NCI-H146 treated with DMSO at 0.1 percent for 48 hours (cell line): ENCODE results near the gene TNFRSF14.

Source experiments
- DNase-seq: peaks from one replicate; lab custom pipeline; 2025; ENCODE audit not compliant: unreplicated experiment; lab: John Stamatoyannopoulos, UW

Gene TNFRSF14

GRCh38 chr1:2586154-2587070, 30.2 kb downstream of the TNFRSF14 start, which contains the start of gene PRXL2B:
Gene PRXL2B (plus strand): TSS chr1:2586777. CDS start chr1:2586886, 109 bp downstream.
- peak; percentile 75 for DNase-seq

- no peak for DNase-seq
These were observed 31.1 kb downstream of the TNFRSF14 start for GRCh38 chr1:2587071-2587859.

DNA sequence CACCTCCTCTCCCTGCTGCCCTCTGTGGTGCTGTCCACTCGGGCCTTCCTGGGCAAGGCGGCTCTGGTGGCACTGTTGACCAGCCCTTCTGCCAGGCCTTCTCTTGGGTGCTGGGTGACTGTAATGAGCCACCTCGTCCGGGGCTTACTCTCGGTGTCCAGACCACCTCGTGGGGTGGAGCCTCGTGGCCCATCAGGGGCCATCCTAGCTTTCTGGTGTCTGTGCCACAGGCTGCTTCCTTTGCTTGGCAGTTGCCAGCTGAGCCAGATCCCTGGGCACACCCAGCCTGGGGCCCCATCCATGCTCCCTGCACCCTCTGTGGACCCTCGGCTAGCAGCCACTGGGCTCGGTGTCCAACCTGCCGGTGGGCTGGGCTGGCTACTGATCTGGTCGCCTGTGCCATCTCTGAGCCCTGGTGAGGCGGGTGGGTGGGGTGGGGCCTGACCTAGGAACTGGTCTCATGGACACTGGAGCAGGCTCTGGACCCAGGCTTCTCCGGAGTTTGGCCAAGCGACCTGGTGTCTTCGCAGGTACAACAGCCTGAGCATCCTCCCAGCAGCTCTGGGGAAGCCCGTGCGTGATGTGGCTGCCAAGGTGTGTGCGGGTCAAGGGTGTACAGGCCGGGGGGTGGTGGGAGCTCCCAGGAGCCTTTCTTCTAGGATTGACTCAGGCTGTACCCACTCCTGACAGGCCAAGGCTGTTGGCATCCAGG, 31.8 kb downstream of the TNFRSF14 start:
- no peak for DNase-seq

DNA sequence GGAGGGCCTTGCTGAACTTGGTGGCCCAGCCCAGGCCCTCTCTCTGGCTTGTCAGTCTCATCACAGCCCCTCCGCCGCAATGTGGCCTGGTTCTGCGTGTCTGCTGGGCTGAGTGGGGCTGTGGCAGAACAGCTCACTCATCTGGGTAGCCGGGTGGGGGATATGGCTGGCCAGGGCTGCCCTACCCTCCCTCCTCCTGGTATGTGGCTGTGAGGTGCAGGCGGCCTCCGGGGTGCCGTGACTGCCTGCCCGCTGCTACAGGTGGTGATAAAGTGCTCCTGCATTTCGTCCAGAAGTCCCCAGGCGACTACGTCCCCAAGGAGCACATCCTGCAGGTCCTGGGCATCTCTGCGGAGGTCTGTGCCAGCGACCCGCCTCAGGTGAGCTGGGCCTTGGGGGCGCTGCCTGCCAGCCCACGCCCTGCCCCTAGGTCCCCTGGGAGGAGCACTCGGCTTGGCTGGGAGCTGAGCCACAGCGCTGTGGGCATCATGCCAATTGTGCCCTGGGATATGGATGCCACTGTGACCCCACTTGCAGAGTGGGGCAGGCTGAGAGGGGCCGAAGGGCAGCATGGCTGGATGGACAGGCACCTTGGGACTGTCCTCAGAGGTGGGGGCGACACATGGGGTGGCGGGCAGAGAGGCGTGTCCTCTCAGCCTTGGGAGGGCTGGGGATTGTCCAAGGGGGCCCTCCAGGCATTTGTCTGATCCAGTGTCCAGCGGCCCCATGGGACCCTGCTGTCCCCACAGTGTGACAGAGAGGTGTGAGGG, 32.7 kb downstream of the TNFRSF14 start:
- no peak for DNase-seq

DNA sequence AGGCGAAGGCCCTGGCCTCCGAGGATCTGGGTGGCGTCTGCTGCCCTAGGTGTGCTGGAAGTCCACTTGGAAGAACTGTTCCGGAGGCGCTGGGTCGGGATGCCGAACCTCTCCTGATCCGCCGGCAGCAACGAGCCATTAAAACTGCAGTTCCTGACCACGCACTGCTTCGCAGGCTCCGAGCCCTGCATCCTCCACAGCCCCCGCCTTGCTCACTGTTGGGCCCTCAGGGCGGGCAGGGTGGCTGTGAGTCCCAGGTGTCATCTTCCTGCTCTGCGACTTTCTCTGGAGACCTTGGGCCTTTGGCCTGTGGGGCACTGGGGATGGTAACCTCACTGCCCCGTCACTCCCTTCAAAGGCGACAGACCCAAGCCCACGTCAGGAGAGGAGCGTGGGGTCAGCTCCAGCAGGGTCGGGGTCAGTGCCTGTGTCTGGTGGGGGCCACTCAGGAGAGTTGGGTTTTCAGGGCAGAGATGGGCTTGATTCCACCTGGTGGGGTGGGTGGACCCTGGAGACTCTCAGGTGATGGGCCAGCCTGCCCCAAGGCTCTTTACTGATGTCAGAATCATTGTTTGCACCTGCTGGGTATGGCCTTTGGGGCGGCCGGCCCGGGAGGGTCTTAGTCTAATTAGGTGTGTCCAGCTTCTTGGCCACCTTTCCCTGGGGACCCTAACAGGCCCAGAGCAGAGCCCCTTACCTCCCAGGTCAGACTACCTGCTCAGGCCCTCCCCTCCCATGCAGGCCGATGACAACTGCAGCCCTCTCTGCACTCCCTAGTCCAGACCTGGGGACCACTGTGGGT, 33.5 kb downstream of the TNFRSF14 start:
- no peak for DNase-seq

DNA sequence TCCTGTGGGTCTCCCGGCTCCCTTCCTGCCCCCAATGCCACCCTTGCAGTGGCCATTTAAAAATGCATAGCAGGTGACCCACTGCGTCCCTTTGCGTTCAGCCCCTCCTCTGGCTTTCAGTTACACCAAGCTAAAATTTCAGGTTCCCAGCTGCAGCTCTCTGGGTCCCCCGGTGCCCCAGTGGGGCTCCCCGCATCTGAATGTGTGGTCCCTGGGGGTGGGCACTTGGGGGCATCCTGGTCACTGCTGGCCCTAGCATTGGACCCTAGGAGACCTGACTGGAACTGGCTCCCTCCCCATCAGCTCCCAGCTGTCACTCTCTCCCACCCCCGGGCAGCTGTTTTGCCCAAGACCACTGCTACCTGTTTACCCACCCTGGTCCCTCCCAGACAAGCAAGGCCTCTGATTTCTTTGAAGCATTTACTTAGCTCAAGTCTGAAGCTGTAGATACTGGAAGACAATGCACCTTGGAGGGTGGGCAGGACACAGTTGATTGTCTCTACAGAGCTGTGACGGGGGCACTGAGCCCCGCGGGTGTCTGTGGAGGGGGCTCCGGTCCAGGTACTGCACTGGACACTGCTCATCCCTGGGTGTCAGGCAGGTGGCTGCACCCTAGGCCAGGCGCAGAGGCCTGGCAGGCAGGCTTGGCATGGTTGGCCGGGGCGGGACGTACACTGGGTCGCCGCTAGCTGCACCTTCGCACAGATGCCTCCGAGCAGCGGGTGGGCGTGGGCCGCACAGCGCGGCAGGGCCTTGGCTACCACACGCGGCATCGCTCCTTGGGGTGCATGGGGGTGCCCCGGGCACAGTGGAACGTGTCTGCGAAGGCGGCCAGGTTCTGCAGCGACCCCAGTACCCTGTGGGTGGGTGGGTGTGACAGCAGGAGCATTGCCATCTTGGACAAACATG, 34.3 kb downstream of the TNFRSF14 start:
- DNase-seq, result no peak

- no peak for DNase-seq
These were observed 35.0 kb downstream of the TNFRSF14 start for GRCh38 chr1:2591233-2591580.

DNA sequence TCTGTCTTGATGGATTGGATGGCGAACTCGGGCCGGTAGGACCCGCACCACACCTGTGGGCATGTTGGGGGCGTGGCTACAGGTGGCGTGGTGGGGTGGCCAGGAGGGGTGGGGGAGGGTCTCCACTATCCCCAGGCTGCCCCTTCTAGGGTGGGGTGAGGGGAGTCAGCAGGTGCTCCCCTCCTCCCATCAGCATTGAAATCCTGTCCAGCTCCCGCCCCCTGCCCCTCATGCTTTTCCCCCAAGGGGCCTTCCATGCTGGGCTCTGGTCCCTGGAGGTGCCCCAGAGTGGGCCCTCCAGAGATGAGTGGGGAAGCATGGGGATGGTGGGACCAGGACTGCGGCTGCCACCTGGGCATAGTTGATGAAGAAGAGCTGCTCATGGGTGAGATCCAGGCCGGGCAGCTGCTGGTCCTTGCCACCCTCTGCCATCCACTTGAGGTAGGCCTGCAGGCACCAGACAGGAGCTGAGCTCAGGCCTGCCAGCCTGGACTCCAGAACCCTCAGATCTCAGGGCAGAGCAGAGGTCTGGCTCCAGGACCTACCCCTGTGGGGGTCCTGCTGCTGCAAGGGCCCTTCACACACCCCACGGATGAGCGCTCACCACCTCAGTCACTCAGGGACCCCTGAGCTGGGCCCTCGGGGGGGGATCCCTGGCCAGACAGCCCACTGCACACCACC, 35.5 kb downstream of the TNFRSF14 start:
- no peak for DNase-seq

- no peak for DNase-seq
These were observed 36.5 kb downstream of the TNFRSF14 start for GRCh38 chr1:2592672-2593071.

GRCh38 chr1:2593251-2593878, 37.2 kb downstream of the TNFRSF14 start:
- no peak for DNase-seq

DNA sequence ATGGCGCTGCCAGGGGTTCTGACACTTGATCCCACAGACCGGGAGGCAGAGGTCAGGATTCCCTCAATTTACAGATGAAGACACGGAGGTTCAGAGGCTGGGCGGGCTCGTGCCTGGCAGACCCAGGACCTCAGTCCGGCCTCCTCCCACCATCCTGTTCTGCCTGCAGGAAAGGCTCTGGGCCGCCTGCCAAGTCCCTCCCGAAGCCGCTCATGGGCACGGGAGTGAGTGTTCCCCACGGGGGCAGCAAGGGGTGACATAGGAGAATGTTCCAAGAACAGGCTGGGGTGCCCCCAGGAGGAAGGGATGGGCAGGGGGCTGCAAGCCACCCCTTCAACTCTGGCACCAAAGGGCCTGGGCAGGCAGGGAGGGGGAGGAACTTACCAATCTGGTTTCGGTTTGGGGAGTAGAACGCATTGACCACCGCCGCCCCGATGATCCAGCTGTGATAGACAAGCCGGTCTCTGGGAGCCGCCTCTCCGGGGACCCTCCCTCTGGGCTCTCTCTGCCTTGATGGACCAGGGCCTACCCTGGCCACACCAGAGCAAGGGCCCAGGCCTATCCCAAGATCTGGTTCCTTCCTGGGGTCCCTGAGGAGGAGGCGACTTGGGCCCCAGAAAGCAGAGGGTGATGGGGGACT, 38.0 kb downstream of the TNFRSF14 start:
- no peak for DNase-seq

GRCh38 chr1:2594641-2595131, 38.5 kb downstream of the TNFRSF14 start:
- no peak for DNase-seq

- no peak for DNase-seq
These were observed 39.2 kb downstream of the TNFRSF14 start for GRCh38 chr1:2595261-2595811.

- DNase-seq, result no peak
These were observed 39.8 kb downstream of the TNFRSF14 start for GRCh38 chr1:2595812-2596529.

DNA sequence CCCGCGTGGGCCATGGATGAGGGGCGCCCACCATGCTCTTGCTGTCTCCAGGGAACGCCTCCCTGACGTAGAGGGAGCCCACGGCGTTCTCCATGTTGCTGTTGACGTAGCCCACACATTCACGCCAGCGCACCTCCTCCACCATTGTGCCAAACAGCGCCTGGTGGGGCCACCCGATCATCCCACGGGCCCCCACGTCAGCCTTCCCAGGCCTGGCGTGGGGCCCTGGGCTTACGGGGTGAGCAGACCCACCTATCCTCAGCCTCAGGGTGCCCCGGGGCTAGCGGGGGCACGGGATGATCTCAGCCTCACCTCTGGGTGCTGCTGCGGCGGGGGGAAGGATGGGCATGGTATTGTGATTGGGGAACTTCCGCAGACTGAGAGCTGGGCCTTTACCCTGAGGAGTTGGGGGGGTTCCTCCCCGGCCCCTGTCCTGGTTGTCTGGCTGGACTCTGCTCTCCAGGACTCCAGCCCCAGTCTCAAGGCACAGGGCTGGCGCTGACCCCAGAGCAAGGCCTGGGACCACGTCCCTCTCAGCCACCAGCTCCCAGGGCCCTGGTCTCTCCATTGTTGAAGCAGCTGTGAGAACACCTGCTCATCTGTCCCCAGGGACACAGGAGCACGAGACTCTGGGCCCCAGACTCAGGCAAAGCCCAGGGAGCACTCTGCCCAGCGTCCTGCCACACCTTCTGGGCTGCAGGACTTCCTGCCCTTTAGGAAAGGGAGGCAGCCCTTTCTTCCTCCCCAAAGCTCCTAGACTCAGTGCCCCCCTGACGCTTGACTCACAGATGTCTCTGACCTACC, 40.6 kb downstream of the TNFRSF14 start:
- DNase-seq, result no peak
